Cardiac septum (tissue), 1 donor: ENCODE measurements around the gene UBXN4. TPM values are rescaled to one million over a fixed set of nuclear protein-coding genes. Genes with fewer than 3 reads are reported as not detected.

Experiments
- DNase-seq: peaks from one replicate; pipeline ENCODE4 v3.0.0-alpha.2; 2020; ENCODE audit warnings: low spot score
- intact Hi-C: fragments of 100-400 bp; cut with DNase I; formaldehyde crosslinking; loops from one replicate; pipeline ENCODE4 v1.14.0; 2022
- total RNA-seq: library from RNA; stranded (reverse); fragmentation: NEBNext Ultra II Directional; extraction: Animal tissue kit (Norgen Biotek cat#: 25700); gene quantifications from one replicate; pipeline ENCODE4 v1.2.1, GENCODE V29; 2021
- donor health status: DM: no; HTN: no; CAD: no.

Gene UBXN4
- total RNA-seq, 1 donor from 2014 or later = 65.6 TPM

GRCh38 chr2:135832891-135833290, 91.2 kb downstream of the UBXN4 start:
- no peak for DNase-seq
- intact Hi-C loops = no loop called here

Other genes starting within 250 kb of the UBXN4 start
- gene ZRANB3, start 210.6 kb upstream of the UBXN4 start, total RNA-seq = 1.4 TPM
- gene R3HDM1, start 210.4 kb upstream of the UBXN4 start, total RNA-seq = 21.2 TPM
- not detected for gene LCT, start 95.3 kb downstream of the UBXN4 start, total RNA-seq
- 6.5 TPM for gene MCM6, start 134.6 kb downstream of the UBXN4 start, total RNA-seq
- gene DARS1, start 243.8 kb downstream of the UBXN4 start, total RNA-seq = 52.9 TPM